ENCODE data around the gene JADE2.
A peak's percentile ranks its signal among the peaks of the same experiment; 100 is the strongest.

The JADE2 gene

GRCh38 chr5:134521841-134522240, 3.6 kb upstream of the JADE2 start:
- POLR2A ChIA-PET = interaction anchor here (2.6 kb wide), 1 partner anchor 55 kb away, joined by 14 read pairs; no protein-coding TSS in a partner anchor
- DNase-seq (ENCODE audit: extremely low spot score) = no peak
- TF ChIP-seq PKNOX1 (IDR thresholded peaks at IDR 0.05) (no peak), CTBP1 (IDR thresholded peaks at IDR 0.05; ENCODE audit: borderline replicate concordance) (no peak), HDGF (IDR thresholded peaks at IDR 0.05; ENCODE audit: borderline replicate concordance) (no peak), SUZ12 (IDR thresholded peaks at IDR 0.05) (no peak), L3MBTL2 (conservative IDR thresholded peaks at IDR 0.05) (no peak)
- CTCF ChIA-PET = no interaction called here

GRCh38 chr5:134523543-134524271, 1.8 kb upstream of the JADE2 start:
- DNase-seq (ENCODE audit: extremely low spot score) = no peak
- POLR2A ChIA-PET = interaction anchor here (0.8 to 4.8 kb wide), 8 partner anchors 12 to 152 kb away, joined by 3 to 23 read pairs (median 4); partner anchors contain the start of genes CDKN2AIPNL and UBE2B

GRCh38 chr5:134524272-134524825, 1.1 kb upstream of the JADE2 start:
- ChIA-PET POLR2A (interaction anchor here (0.8 to 4.8 kb wide), 8 partner anchors 11 to 152 kb away, joined by 3 to 23 read pairs (median 4); partner anchors contain the start of genes CDKN2AIPNL and UBE2B), CTCF (interaction anchor here (0.6 to 1.1 kb wide), 2 partner anchors 114 to 152 kb away, joined by 3 read pairs; no protein-coding TSS in a partner anchor)
- TF ChIP-seq BHLHE40 (IDR thresholded peaks at IDR 0.05; ENCODE audit: borderline replicate concordance) (no peak), LEF1 (IDR thresholded peaks at IDR 0.05; ENCODE audit: borderline replicate concordance) (no peak), PKNOX1 (IDR thresholded peaks at IDR 0.05) (no peak), SP1 (IDR thresholded peaks at IDR 0.05) (no peak), SUZ12 (IDR thresholded peaks at IDR 0.05) (no peak), L3MBTL2 (conservative IDR thresholded peaks at IDR 0.05) (no peak), NFRKB (IDR thresholded peaks at IDR 0.05) (no peak), TARDBP (IDR thresholded peaks at IDR 0.05) (no peak), HDGF (IDR thresholded peaks at IDR 0.05; ENCODE audit: borderline replicate concordance) (no peak)
- peak; percentile 39 for DNase-seq (ENCODE audit: extremely low spot score)

More at GRCh38 chr5:134523543-134524271, 1.8 kb upstream of the JADE2 start:
- CTCF ChIA-PET = interaction anchor here (0.6 to 1.2 kb wide), 4 partner anchors 112 to 457 kb away, joined by 3 to 6 read pairs (median 3); partner anchors contain the start of gene CDKN2AIPNL
- TF ChIP-seq L3MBTL2 (conservative IDR thresholded peaks at IDR 0.05) (0 out of 2 replicates have a peak, but pooled peaks have one; percentile 16), ARNT (IDR thresholded peaks at IDR 0.05) (no peak)

- TF ChIP-seq ARNT (IDR thresholded peaks at IDR 0.05) (no peak), TARDBP (IDR thresholded peaks at IDR 0.05) (no peak), HDGF (IDR thresholded peaks at IDR 0.05; ENCODE audit: borderline replicate concordance) (no peak), ELF4 (IDR thresholded peaks at IDR 0.05) (no peak), FOXM1 (IDR thresholded peaks at IDR 0.05; ENCODE audit: borderline replicate concordance) (no peak), PKNOX1 (IDR thresholded peaks at IDR 0.05) (no peak), SUZ12 (IDR thresholded peaks at IDR 0.05) (no peak), NFRKB (IDR thresholded peaks at IDR 0.05) (no peak), CTBP1 (IDR thresholded peaks at IDR 0.05; ENCODE audit: borderline replicate concordance) (no peak), LEF1 (IDR thresholded peaks at IDR 0.05; ENCODE audit: borderline replicate concordance) (no peak), ZNF384 (IDR thresholded peaks at IDR 0.05) (no peak), FOXK2 (IDR thresholded peaks at IDR 0.05) (no peak), L3MBTL2 (conservative IDR thresholded peaks at IDR 0.05) (no peak; the same call in 1 of the 2 replicates), FOXA1 (IDR thresholded peaks at IDR 0.05) (no peak), BHLHE40 (IDR thresholded peaks at IDR 0.05; ENCODE audit: borderline replicate concordance) (no peak), SP1 (IDR thresholded peaks at IDR 0.05) (no peak)
- ChIA-PET CTCF (interaction anchor here (0.9 to 1.5 kb wide), 3 partner anchors 14 to 61 kb away, joined by 3 to 4 read pairs (median 4); no protein-coding TSS in a partner anchor), POLR2A (interaction anchor here (0.7 to 4.8 kb wide), 8 partner anchors 9 to 300 kb away, joined by 3 to 23 read pairs (median 4); partner anchors contain the start of genes CDKN2AIPNL, PPP2CA and UBE2B)
- peak; percentile 48 for DNase-seq (ENCODE audit: extremely low spot score)
These were observed 413 bp downstream of the JADE2 start for GRCh38 chr5:134525683-134526482.

GRCh38 chr5:134526483-134527155, 1.1 kb downstream of the JADE2 start:
- TF ChIP-seq BHLHE40 (IDR thresholded peaks at IDR 0.05; ENCODE audit: borderline replicate concordance) (no peak), ZNF384 (IDR thresholded peaks at IDR 0.05) (no peak), SP1 (IDR thresholded peaks at IDR 0.05) (no peak), TARDBP (IDR thresholded peaks at IDR 0.05) (no peak), PKNOX1 (IDR thresholded peaks at IDR 0.05) (peak; percentile 31; the same call in 1 of the 2 replicates), L3MBTL2 (conservative IDR thresholded peaks at IDR 0.05) (peak; percentile 53), HDGF (IDR thresholded peaks at IDR 0.05; ENCODE audit: borderline replicate concordance) (no peak), LEF1 (IDR thresholded peaks at IDR 0.05; ENCODE audit: borderline replicate concordance) (no peak), FOXA1 (IDR thresholded peaks at IDR 0.05) (no peak), SUZ12 (IDR thresholded peaks at IDR 0.05) (no peak), FOXM1 (IDR thresholded peaks at IDR 0.05; ENCODE audit: borderline replicate concordance) (no peak)
- DNase-seq (ENCODE audit: extremely low spot score) = peak; percentile 61
- POLR2A ChIA-PET = interaction anchor here (0.7 to 4.8 kb wide), 7 partner anchors 8 to 300 kb away, joined by 3 to 23 read pairs (median 4); partner anchors contain the start of genes CDKN2AIPNL, PPP2CA and UBE2B
- CTCF ChIA-PET = interaction anchor here (0.7 to 1.5 kb wide), 6 partner anchors 11 to 61 kb away, joined by 3 to 4 read pairs (median 4); no protein-coding TSS in a partner anchor

All from HEK293T (cell line).